Measurements from ENCODE around the gene KAT8.
A peak's percentile ranks its signal among the peaks of the same experiment; 100 is the strongest.
"Not testable (repeated sequence)": the region's sequence is repeated elsewhere in the genome, so short reads cannot be mapped to it uniquely, and the experiment has no call there.

KAT8 gene

GRCh38 chr16:31131841-31132271, 14.4 kb downstream of the KAT8 start:
- no peak for DNase-seq (ENCODE audit: low read depth in 2 of 2)

DNA sequence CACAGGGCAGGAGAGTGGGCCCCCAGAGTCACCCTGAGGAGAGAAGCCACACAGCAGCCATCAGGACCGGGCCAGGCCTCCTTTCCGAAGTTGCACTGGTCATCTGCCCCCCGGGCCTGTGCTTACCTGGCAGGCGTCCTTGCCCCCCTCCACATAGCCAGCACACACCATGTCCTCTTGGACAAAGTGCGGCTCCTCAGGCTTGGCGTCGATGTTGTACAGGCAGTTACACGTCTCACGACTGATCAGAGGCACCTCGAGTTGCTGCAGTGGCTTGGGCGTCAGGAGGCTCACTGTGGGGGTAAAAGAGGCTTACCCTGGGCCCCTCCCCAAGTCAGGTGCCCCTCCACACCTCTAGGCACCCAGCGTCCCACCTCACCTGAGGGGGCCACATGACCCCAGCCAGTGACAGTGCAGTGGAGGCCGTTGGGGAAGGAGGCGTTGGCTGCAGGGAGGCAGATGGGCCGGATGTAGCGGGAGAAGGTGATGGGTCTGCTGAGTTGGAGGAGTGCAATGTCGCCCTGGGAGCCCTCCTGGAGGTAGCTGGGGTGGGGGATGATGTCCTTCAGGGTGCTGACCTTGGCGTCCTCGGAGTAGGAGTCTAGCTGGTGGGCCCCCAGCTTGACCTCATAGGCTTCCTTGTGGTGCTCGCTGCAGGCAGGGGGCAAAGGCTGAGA, 15.0 kb downstream of the KAT8 start:
- no peak for DNase-seq (ENCODE audit: low read depth in 2 of 2)

- DNase-seq (ENCODE audit: low read depth in 2 of 2) = no peak
These were observed 15.6 kb downstream of the KAT8 start for GRCh38 chr16:31133046-31133501.

DNA sequence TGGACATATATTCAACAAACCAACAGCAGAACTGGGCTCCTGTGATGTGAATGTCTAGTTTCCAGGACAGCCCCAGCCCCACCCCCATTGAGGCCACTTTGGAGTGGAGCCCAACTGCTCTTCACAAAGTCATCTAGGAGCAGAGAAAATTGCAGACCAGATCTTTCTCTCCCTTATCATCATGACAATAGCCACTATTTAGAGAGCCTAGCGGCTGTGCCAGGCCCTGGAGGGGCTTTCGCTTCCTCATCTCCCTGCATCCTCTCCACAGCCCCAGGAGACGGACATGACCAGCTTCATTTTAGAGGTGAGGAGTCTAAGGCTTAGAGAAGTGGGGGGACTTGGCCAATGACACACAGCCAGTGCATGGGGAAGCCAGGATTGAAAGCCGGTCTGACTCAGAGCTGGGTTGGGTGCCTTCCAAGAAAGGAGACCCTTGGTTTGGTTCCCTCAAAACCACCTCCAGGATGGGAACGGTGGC, 16.7 kb downstream of the KAT8 start:
- DNase-seq (ENCODE audit: low read depth in 2 of 2) = no peak

- DNase-seq (ENCODE audit: low read depth in 2 of 2) = no peak
These were observed 17.4 kb downstream of the KAT8 start for GRCh38 chr16:31134625-31135534.

- DNase-seq (ENCODE audit: low read depth in 2 of 2) = no peak
These were observed 18.2 kb downstream of the KAT8 start, which contains the start of gene PRSS8 for GRCh38 chr16:31135535-31136286. TSS of gene PRSS8 (minus strand) at chr16:31135727. CDS start at chr16:31135498, 229 bp downstream.

DNA sequence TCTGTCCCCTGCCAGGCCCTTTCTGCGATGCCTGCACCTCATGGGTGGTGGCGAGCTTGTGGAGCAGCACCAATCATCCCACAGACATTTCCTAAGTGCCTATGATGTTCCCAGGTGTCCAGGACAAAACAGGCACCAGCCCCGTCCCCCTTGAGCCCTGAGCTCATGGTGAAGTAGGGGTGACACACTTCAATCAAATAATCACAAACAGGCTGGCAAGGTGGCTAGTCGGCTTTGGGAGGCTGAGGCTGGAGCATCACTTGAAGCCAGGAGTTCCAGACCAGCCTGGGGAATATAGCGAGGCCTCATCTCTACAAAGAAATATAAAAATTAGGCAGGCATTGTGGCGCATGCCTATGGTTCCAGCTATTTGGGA, 18.8 kb downstream of the KAT8 start:
- no peak for DNase-seq (ENCODE audit: low read depth in 2 of 2)

- not testable (repeated sequence) for DNase-seq (ENCODE audit: low read depth in 2 of 2)
These were observed 19.5 kb downstream of the KAT8 start for GRCh38 chr16:31136822-31137499.

DNA sequence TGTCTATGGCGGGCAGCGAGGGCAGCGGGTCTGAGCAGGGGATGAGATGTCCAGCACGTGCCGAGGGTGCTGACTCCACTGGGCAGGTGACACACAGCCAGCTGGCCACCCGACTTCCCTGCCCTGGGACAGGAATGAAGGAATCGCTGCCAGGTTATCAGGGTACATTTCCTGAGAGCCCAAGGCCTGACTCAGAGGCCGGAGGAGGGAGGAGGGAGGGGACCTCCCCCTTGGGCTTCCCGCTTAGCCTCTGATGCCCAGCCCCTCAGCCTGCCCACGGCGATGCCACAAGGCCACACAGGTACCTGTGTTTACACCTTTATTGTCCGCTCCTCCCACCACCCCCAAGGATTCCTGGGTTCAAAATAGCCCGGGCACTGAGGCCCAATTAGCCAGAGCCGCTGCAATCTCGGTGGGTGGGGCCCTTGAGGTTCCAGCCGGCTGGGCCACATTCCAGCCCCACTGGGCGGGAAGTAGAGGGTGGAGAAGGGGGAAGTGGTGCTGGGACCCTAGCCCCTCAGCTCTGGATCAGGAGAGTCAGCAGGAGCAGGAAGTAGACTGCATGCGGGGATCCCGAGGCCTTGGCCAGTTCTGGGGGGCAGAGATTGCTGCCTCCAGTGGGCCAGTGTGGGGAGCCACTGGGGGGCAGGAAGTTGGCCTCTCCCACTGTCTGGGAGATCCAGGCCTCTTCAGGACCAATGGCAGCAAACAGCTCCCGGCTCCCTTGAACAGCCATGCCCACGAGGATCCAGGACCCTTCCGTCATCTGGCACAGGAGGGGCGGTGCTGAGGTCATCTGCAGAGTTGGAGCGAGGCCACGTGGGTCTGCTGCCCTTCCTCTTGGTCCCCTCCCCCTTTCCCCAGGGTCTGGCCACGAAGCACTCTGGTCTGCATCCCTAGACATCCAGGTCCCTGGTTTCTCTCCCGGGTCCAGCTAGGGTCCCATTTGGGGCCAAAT, 21.4 kb downstream of the KAT8 start:
- DNase-seq (ENCODE audit: low read depth in 2 of 2) = no peak

- not testable (repeated sequence) for DNase-seq (ENCODE audit: low read depth in 2 of 2)
These were observed 23.6 kb downstream of the KAT8 start for GRCh38 chr16:31141071-31141469.

GRCh38 chr16:31141489-31142108, 24.1 kb downstream of the KAT8 start:
- no peak for DNase-seq (ENCODE audit: low read depth in 2 of 2)

DNA sequence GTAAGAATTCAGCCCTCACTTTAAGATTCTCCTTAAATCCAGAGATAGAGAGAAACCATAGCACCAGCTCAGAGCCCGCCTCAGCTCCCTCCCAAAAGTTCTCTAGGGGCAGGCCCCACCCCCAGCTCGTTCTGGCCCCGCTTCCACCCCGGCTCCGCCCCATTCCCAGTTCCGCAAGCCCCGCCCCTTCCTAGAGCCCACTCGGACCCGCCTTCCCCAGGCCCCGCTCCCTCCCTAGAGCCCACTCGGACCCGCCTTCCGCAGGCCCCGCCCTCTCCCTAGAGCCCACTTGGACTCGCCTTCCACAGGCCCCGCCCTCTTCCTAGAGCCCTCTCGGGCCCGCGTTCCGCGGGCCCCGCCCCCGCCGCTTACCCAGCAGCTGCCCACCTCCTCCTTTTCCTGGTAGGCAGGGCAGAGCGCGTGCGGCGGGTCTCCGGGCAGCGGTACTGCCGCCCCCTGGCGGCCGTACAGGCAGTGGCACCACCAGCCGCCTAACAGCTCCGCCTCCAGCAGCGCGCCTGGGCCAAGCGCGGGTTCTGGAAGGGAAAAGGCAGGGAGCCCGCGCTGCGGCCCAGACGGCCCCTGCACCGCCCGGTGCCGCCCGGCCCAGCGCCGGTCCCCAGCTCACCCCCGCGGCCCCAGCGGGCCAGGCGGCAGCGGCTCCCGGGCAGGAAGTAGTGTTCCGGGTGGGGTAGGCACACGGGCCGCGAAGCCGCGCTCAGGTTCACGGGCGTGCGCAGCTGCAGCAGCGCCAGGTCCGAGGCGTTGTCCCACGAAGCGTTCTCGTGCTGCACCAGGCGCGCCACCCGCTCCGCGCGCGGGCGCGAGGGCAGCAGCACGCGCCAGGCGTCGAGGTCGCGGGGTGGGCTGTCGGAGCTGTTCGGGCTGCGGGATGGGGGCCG, 24.9 kb downstream of the KAT8 start:
- DNase-seq (ENCODE audit: low read depth in 2 of 2) = peak; percentile 98 to 99

- no peak for DNase-seq (ENCODE audit: low read depth in 2 of 2)
These were observed 25.7 kb downstream of the KAT8 start for GRCh38 chr16:31143011-31143693.

DNA sequence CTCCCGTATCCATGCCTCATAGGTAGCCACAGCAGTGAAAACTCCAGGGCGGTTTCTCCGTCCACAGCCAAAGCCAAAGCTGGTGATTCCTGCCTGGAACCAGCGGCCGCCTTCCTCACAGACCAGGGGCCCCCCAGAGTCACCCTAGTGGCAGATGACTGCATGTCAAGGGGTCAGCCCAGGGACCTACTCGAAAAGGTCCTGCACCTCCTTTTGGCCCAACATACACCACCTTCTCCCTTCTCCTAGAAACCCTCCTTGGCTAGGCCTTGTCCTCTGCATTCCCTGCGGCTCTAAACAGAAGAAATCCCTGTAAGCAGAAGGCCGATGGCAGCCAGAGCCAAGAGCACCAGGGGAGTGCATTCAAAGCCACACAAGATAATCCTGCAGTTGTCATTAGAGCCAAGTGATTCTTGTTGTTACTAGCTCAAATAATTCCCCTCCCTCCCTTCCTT, 26.3 kb downstream of the KAT8 start:
- no peak for DNase-seq (ENCODE audit: low read depth in 2 of 2)

DNA sequence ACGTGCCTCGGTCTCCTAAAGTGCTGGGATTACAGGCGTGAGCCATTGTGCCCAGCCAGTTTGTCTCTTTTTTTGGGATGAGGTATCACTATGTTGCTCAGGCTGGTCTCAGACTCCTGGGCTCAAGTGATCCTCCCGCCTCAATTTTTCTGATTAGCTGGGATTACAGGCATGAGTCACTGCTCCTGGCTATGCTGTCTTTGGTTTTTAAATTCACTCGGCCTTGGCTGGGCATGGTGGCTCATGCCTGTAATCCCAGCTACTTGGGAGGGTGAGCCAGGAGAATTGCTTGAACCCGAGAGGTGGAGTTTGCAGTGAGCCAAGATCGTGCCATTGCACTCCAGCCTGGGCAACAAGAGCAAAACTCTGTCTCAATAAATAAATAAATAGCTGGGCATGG, 27.0 kb downstream of the KAT8 start:
- DNase-seq (ENCODE audit: low read depth in 2 of 2) = not testable (repeated sequence)

- no peak for DNase-seq (ENCODE audit: low read depth in 2 of 2)
These were observed 28.0 kb downstream of the KAT8 start for GRCh38 chr16:31145398-31145990.

DNA sequence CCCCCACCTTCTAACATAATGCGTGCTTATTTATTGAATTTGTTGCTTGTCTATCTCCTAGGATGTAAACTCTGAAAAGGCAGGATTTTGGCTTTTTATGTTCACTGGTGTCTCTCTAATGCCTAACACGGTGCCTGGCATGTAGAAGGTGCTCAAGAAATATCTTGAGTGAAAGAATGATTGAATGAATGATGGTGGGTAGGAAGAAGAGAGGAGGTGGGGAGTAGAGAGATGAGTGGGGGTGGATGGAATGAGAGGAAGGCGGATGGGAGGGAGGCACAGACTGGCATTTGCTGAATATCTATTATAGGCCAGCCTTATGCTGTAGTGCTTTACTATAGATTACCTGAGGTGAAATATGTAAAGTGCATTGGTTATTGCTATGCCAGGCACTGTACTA, 30.1 kb downstream of the KAT8 start:
- no peak for DNase-seq (ENCODE audit: low read depth in 2 of 2)
